IMR-90 (cell line): ENCODE data around the gene AP2M1. TPM values are rescaled to one million over a fixed set of nuclear protein-coding genes. Genes with fewer than 3 reads are reported as not detected.
A peak's percentile ranks its signal among the peaks of the same experiment; 100 is the strongest.
"Not testable (repeated sequence)": the region's sequence is repeated elsewhere in the genome, so short reads cannot be mapped to it uniquely, and the experiment has no call there.

Experiments used
- ATAC-seq: fragments of 200-7000 bp; cut with Tn5 transposase; 2 replicates; pipeline ENCODE4 v1.9.1; 2020; ENCODE audit warnings: low read depth, mild to moderate bottlenecking, moderate library complexity
- BruUV-seq: library from RNA; stranded (reverse); fragments of 400-500 nt; replicated peaks from 2 replicates; lab custom pipeline; 2021; lab: Mats Ljungman, UMichigan
- CTCF ChIA-PET: fragments of 300-600 bp; formaldehyde crosslinking; extraction: SDS; loops from one replicate; lab custom pipeline; 2021; ENCODE audit warnings: antibody characterized with exemption; lab: Yijun Ruan, JAX
- POLR2A ChIA-PET: fragments of 300-600 bp; sonication (Branson Sonifier 250); formaldehyde crosslinking; loops from one replicate; lab custom pipeline; 2022; ENCODE audit warnings: antibody characterized with exemption; ENCODE audit not compliant: unreplicated experiment; lab: Charles Lee
- DNase-seq: peaks from one replicate; pipeline ENCODE4 v3.0.0; 2013
- H2AFZ ChIP-seq: replicated peaks from 2 replicates; pipeline ENCODE3; 2013; ENCODE audit warnings: low read length, mild to moderate bottlenecking; ENCODE audit not compliant: poor library complexity
- H2AK5ac ChIP-seq: 2 replicates; pipeline ENCODE4 v1.6.1; 2013; ENCODE audit warnings: low read depth, low read length, inconsistent platforms
- H2AK9ac ChIP-seq: replicated peaks from 2 replicates; pipeline ENCODE3; 2013; ENCODE audit warnings: mild to moderate bottlenecking, low read depth, low read length, moderate library complexity; ENCODE audit not compliant: poor library complexity
- H2BK120ac ChIP-seq: 2 replicates; pipeline ENCODE4 v1.6.1; 2013; ENCODE audit warnings: low read depth, low read length, inconsistent platforms
- H2BK15ac ChIP-seq: 3 replicates; pipeline ENCODE4 v1.6.1; 2013; ENCODE audit warnings: low read depth, low read length, inconsistent platforms
- H2BK20ac ChIP-seq: 2 replicates; pipeline ENCODE4 v1.6.1; 2013; ENCODE audit warnings: low read depth, mild to moderate bottlenecking, inconsistent platforms, low read length, moderate library complexity
- H2BK5ac ChIP-seq: 2 replicates; pipeline ENCODE4 v1.6.1; 2013; ENCODE audit warnings: mild to moderate bottlenecking, low read depth, low read length, inconsistent platforms; ENCODE audit not compliant: poor library complexity, severe bottlenecking
- H3K14ac ChIP-seq: replicated peaks from 2 replicates; pipeline ENCODE4 v1.6.1; 2013; ENCODE audit warnings: low read depth, low read length, inconsistent platforms
- H3K18ac ChIP-seq: 2 replicates; pipeline ENCODE4 v1.6.1; 2013; ENCODE audit warnings: low read depth, low read length, control low read depth
- H3K23ac ChIP-seq: 2 replicates; pipeline ENCODE4 v1.6.1; 2013; ENCODE audit warnings: low read depth, low read length, inconsistent platforms
- H3K27ac ChIP-seq: 2 replicates; pipeline ENCODE4 v1.5.1; 2013; ENCODE audit warnings: mild to moderate bottlenecking, control low read depth, low read length; ENCODE audit not compliant: insufficient read depth
- H3K27me3 ChIP-seq: 2 replicates; pipeline ENCODE4 v1.6.1; 2013; ENCODE audit warnings: low read length; ENCODE audit not compliant: control insufficient read depth, insufficient read depth
- H3K36me3 ChIP-seq: 2 replicates; pipeline ENCODE4 v1.6.1; 2013; ENCODE audit warnings: low read length, mixed read lengths; ENCODE audit not compliant: control insufficient read depth, insufficient read depth
- H3K4ac ChIP-seq: 2 replicates; pipeline ENCODE4 v1.6.1; 2013; ENCODE audit warnings: low read depth, low read length, inconsistent platforms
- H3K4me1 ChIP-seq: 2 replicates; pipeline ENCODE4 v1.6.1; 2013; ENCODE audit warnings: low read length, mixed read lengths; ENCODE audit not compliant: control insufficient read depth, insufficient read depth
- H3K4me2 ChIP-seq: 2 replicates; pipeline ENCODE4 v1.6.1; 2013; ENCODE audit warnings: low read depth, mild to moderate bottlenecking, control low read depth, low read length, moderate library complexity
- H3K4me3 ChIP-seq: 2 replicates; pipeline ENCODE4 v1.5.1; 2013; ENCODE audit warnings: low read depth, mild to moderate bottlenecking, control low read depth, low read length, moderate library complexity; ENCODE audit not compliant: insufficient read depth
- H3K56ac ChIP-seq: 2 replicates; pipeline ENCODE4 v1.6.1; 2013; ENCODE audit warnings: low read length, inconsistent platforms; ENCODE audit not compliant: insufficient read depth; ENCODE audit errors: extremely low read depth
- H3K79me1 ChIP-seq, 2 experiments: 2 replicates each; pipeline ENCODE4 v1.6.1; 2013; ENCODE audit warnings: low read length in 2 of 2, inconsistent platforms in 1 of 2, low read depth in 1 of 2
- H3K9ac ChIP-seq: 2 replicates; pipeline ENCODE4 v1.6.1; 2013; ENCODE audit warnings: low read depth, low read length, control low read depth
- H3K9me1 ChIP-seq: 2 replicates; pipeline ENCODE4 v1.6.1; 2013; ENCODE audit warnings: low read length, inconsistent platforms; ENCODE audit not compliant: insufficient read depth
- H3K9me3 ChIP-seq: 2 replicates; pipeline ENCODE4 v1.6.1; 2013; ENCODE audit warnings: low read length; ENCODE audit not compliant: control insufficient read depth, insufficient read depth
- H4K20me1 ChIP-seq: 2 replicates; pipeline ENCODE4 v1.6.1; 2013; ENCODE audit warnings: low read length, inconsistent platforms; ENCODE audit not compliant: insufficient read depth
- H4K5ac ChIP-seq: 2 replicates; pipeline ENCODE4 v1.6.1; 2013; ENCODE audit warnings: mild to moderate bottlenecking, low read depth, low read length, control low read depth
- H4K8ac ChIP-seq, 2 experiments: 2 replicates each; pipeline ENCODE4 v1.6.1; 2013; ENCODE audit warnings: low read depth in 2 of 2, low read length in 2 of 2, control low read depth in 1 of 2, inconsistent platforms in 1 of 2
- H4K91ac ChIP-seq: 2 replicates; pipeline ENCODE4 v1.6.1; 2013; ENCODE audit warnings: low read depth, low read length, inconsistent platforms; ENCODE audit not compliant: insufficient read depth
- CEBPB ChIP-seq: IDR thresholded peaks from 2 replicates; pipeline ENCODE4 v1.6.1; 2012; ENCODE audit warnings: low read depth, low read length, improper control_type of control experiment
- MXI1 ChIP-seq: IDR thresholded peaks from 2 replicates; pipeline ENCODE4 v1.6.1; 2012; ENCODE audit warnings: low read depth, mild to moderate bottlenecking, low read length, moderate library complexity, borderline replicate concordance
- RCOR1 ChIP-seq: IDR thresholded peaks from 2 replicates; pipeline ENCODE4 v1.6.1; 2012; ENCODE audit warnings: mild to moderate bottlenecking, low read length, improper control_type of control experiment; ENCODE audit not compliant: insufficient replicate concordance
- WGBS, 2 experiments: methylation state at CpG; one replicate each; pipeline versions ENCODE4 v1.1.5 to v1.1.7; 2013; ENCODE audit warnings: missing lambda C conversion rate in 2 of 2; ENCODE audit not compliant: insufficient read length in 1 of 2; ENCODE audit errors: extremely low coverage in 2 of 2; 5-methylcytosine and 5-hydroxymethylcytosine counted together
- dilution Hi-C: fragments of 300-500 bp; cut with HindIII; formaldehyde crosslinking; loops from one replicate; pipeline ENCODE4 v1.14.3; 2018; ENCODE audit warnings: low sequenced_read_pairs; ENCODE audit not compliant: unreplicated experiment
- in situ Hi-C: fragments of 300-500 bp; cut with MboI; formaldehyde crosslinking; loops from 3 replicates; pipeline ENCODE4 v1.14.3; 2019; ENCODE audit warnings: low sequenced_read_pairs, inconsistent platforms, mixed read lengths
- intact Hi-C: fragments of 100-400 bp; cut with micrococcal nuclease; formaldehyde crosslinking; loops from 2 replicates; pipeline ENCODE4 v1.10.0; 2022
- polyA plus RNA-seq, 3 experiments: library from polyadenylated mRNA; depleted of rRNA; stranded (reverse); fragments of >200 nt; gene quantifications; 2 replicates each; pipeline ENCODE4 v1.2.3, GENCODE V29; 2012; ENCODE audit warnings: low replicate concordance in 1 of 3
- total RNA-seq: library from RNA; depleted of rRNA; stranded (reverse); fragments of >200 nt; gene quantifications from 2 replicates; pipeline ENCODE4 v1.2.3, GENCODE V29; 2012
- TF ChIP-seq, protein P1 (sequence below): fragments of 150-350 bp; IDR thresholded peaks from 2 replicates; pipeline ENCODE4 v1.6.1; 2017; ENCODE audit warnings: mild to moderate bottlenecking, antibody characterized with exemption, low read length, low read depth

The AP2M1 gene
- total and polyA plus RNA-seq, 2 of the 4 experiments (the other 2 are of a cell fraction), result 876 to 1,065 TPM

DNA sequence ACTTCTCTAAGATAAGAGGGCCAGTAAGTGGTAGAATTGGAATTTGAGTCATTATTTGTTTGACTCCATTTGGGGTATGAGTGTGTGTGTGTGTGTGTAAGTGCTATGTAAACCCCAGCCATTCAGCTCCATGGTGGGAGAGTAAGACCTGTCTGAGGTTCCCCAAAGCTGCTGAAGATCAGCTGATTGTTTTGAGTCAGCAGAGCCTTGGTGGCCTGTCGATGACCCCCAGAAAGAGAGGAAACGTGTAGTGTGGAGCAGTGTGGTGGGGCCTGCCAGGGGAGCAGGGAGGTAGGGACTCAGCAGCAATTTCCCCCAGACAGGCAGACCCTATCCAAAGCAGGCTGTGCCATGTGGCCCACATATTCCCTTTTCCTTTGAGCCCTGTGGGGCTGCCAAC is 14.2 kb upstream of the AP2M1 start:
- Histone ChIP-seq H3K18ac (0 out of 2 replicates have a peak overlapping the region, but pooled peaks have one; percentile 40), H3K4me3 (no peak overlapping the region), H2AK5ac (peak overlapping the region; percentile 20; the same call in 1 of the 2 replicates), H2BK5ac (peak overlapping the region; percentile 17), H3K23ac (peak overlapping the region; percentile 76), H4K20me1 (peaks cover 86% of the 10 kb centered on the region), H2BK20ac (no peak overlapping the region), H4K5ac (0 out of 2 replicates have a peak overlapping the region, but pooled peaks have one; percentile 19), H3K9ac (peak overlapping the region; percentile 46), H2AFZ (no peak overlapping the region), H3K4ac (peak overlapping the region; percentile 43; the same call in 1 of the 2 replicates), H3K4me1 (peaks cover 13% of the 10 kb centered on the region), H3K14ac (0 out of 2 replicates have a peak overlapping the region, but pooled peaks have one; percentile 26), H2BK120ac (no peak overlapping the region), H3K27ac (peak overlapping the region; percentile 90), H3K36me3 (peaks cover 34% of the 10 kb centered on the region), H2BK15ac (no peak overlapping the region), H3K9me1 (peaks cover 19% of the 10 kb centered on the region; the same call in 1 of the 2 replicates), H3K56ac (no peak overlapping the region), H4K8ac (no peak overlapping the region), H4K91ac (no peak overlapping the region), H2AK9ac (peak overlapping the region; percentile 29), H3K9me3 (no peaks in the 10 kb centered on the region), H3K27me3 (no peaks in the 10 kb centered on the region), H3K79me1 (peaks cover 17 to 84% of the 10 kb centered on the region in 2 experiments), H3K4me2 (peak overlapping the region; percentile 82)
- peak; percentile 80 for DNase-seq
- intact Hi-C loops, result no loop called here
- in situ Hi-C loops, result no loop called here
- dilution Hi-C loops, result no loop called here
- no TSS peak for BruUV-seq
- ChIA-PET CTCF (interaction anchor here (0.5 to 0.9 kb wide), 2 partner anchors 21 to 26 kb away, joined by 3 read pairs; partner anchors contain the start of gene ABCF3), POLR2A (interaction anchor here (1.1 kb wide), 1 partner anchor 17 kb away, joined by 3 read pairs; no protein-coding TSS in a partner anchor)
- TF ChIP-seq RCOR1 (peak; percentile 56), CEBPB (no peak), MXI1 (0 out of 2 replicates have a peak, but pooled peaks have one; percentile 7)
- TF ChIP-seq, protein P1, sequence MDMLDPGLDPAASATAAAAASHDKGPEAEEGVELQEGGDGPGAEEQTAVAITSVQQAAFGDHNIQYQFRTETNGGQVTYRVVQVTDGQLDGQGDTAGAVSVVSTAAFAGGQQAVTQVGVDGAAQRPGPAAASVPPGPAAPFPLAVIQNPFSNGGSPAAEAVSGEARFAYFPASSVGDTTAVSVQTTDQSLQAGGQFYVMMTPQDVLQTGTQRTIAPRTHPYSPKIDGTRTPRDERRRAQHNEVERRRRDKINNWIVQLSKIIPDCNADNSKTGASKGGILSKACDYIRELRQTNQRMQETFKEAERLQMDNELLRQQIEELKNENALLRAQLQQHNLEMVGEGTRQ, result peak; percentile 20; the same call in 1 of the 2 replicates
- no CpG with 5 or more reads among the region's 2 CpGs for WGBS, 2 experiments
- peak; percentile 8 for ATAC-seq

DNA sequence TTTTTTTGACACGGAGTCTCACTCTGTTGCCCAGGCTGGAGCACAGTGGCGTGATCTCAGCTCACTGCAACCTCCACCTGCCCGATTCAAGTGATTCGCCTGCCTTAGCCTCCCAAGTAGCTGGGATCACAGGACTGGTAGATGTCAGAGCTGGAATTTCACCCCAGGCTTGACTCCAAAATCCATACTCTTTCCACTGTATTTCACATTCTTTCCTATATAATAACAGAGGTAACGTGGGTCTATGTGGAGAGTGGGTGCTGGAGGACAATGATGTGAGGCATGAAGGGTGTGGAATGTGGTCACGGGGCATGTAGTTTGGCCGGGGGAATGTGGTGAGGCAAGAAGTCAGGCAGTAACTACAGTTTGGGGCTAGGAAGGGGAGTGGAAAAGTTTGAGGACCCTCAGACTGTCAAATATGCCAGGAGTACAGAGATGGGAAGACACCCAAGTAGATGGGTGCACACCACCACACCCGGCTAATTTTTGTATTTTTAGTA is 12.0 kb upstream of the AP2M1 start:
- H4K8ac ChIP-seq, H3K4ac ChIP-seq, H3K9me3 ChIP-seq, H3K23ac ChIP-seq, H2AK5ac ChIP-seq, H2AFZ ChIP-seq, H4K5ac ChIP-seq, H2BK5ac ChIP-seq, H2BK20ac ChIP-seq, H3K56ac ChIP-seq, DNase-seq, H2BK120ac ChIP-seq, H3K27me3 ChIP-seq, H2BK15ac ChIP-seq, H4K91ac ChIP-seq, H3K4me3 ChIP-seq, BruUV-seq, H3K18ac ChIP-seq, intact Hi-C loops, H3K14ac ChIP-seq, ATAC-seq, dilution Hi-C loops, CTCF ChIA-PET, H3K27ac ChIP-seq, H2AK9ac ChIP-seq, H3K9ac ChIP-seq, in situ Hi-C loops, H3K4me2 ChIP-seq: not testable (repeated sequence)
- Histone ChIP-seq H3K79me1 (peaks cover 23 to 89% of the 10 kb centered on the region in 2 experiments), H3K9me1 (peaks cover 20% of the 10 kb centered on the region; the same call in 1 of the 2 replicates), H3K4me1 (peaks cover 13% of the 10 kb centered on the region), H3K36me3 (peaks cover 55% of the 10 kb centered on the region), H4K20me1 (peaks cover 82% of the 10 kb centered on the region)
- POLR2A ChIA-PET, result interaction anchor here (0.6 kb wide), 1 partner anchor 14 kb away, joined by 4 read pairs; no protein-coding TSS in a partner anchor
- 92% methylated on average over 2 of the region's 8 CpGs; no CpG with 5 or more reads in 1 of the 2 experiments for WGBS, 2 experiments
